Large intestine (tissue), 3 donors: ENCODE data around the gene GBX1. TPM values are rescaled to one million over a fixed set of nuclear protein-coding genes. Genes with fewer than 3 reads are reported as not detected.

ENCODE experiments used
- DNase-seq, 2 donors: peaks; one replicate each; pipeline versions ENCODE4 v3.0.0 to v3.0.0-alpha.2; 2013
- H3K27ac ChIP-seq: one replicate; pipeline ENCODE4 v1.5.1; 2013; ENCODE audit warnings: low read length
- H3K27me3 ChIP-seq: 2 replicates; pipeline ENCODE4 v1.6.1; 2013; ENCODE audit warnings: low read length; ENCODE audit not compliant: control insufficient read depth, insufficient read depth
- H3K36me3 ChIP-seq: 2 replicates; pipeline ENCODE4 v1.6.1; 2013; ENCODE audit warnings: low read length; ENCODE audit not compliant: control insufficient read depth, insufficient read depth
- H3K4me1 ChIP-seq: one replicate; pipeline ENCODE4 v1.6.1; 2013; ENCODE audit warnings: low read length; ENCODE audit not compliant: control insufficient read depth, insufficient read depth
- H3K4me3 ChIP-seq: one replicate; pipeline ENCODE4 v1.5.1; 2013; ENCODE audit warnings: low read length
- H3K9me3 ChIP-seq: one replicate; pipeline ENCODE4 v1.6.1; 2013; ENCODE audit warnings: mild to moderate bottlenecking, low read depth, low read length, moderate library complexity; ENCODE audit not compliant: control insufficient read depth
- WGBS: methylation state at CpG from one replicate; pipeline ENCODE4 v1.1.5; 2013; ENCODE audit warnings: low lambda C conversion rate; ENCODE audit not compliant: insufficient coverage; 5-methylcytosine and 5-hydroxymethylcytosine counted together
- polyA plus RNA-seq: library from polyadenylated mRNA; unstranded; fragments of 120-200 nt; gene quantifications from one replicate; pipeline ENCODE4 v1.2.1, GENCODE V29; 2013

GBX1 gene
- polyA plus RNA-seq, 1 donor: 0.07 TPM

GRCh38 chr7:151131592-151132293 lies 35.8 kb downstream of the GBX1 start:
- no peak for DNase-seq
- Histone ChIP-seq H3K27ac (no peak overlapping the region), H3K9me3 (peaks cover 25% of the 10 kb centered on the region), H3K4me3 (no peak overlapping the region), H3K27me3 (no peaks in the 10 kb centered on the region), H3K4me1 (peaks cover 11% of the 10 kb centered on the region), H3K36me3 (peaks cover 84% of the 10 kb centered on the region)
- WGBS: no CpG with 5 or more reads among the region's 19 CpGs

GRCh38 chr7:151131224-151131591 lies 36.3 kb downstream of the GBX1 start:
- DNase-seq: no peak
- Histone ChIP-seq H3K27me3 (no peaks in the 10 kb centered on the region), H3K4me3 (no peak overlapping the region), H3K4me1 (peaks cover 12% of the 10 kb centered on the region), H3K36me3 (peaks cover 79% of the 10 kb centered on the region), H3K27ac (no peak overlapping the region), H3K9me3 (peaks cover 25% of the 10 kb centered on the region)
- WGBS: 50% methylated on average over 2 of the region's 13 CpGs

- peaks cover 25% of the 10 kb centered on the region for H3K9me3 ChIP-seq
- peaks cover 75% of the 10 kb centered on the region for H3K36me3 ChIP-seq
- H3K4me1 ChIP-seq: peaks cover 14% of the 10 kb centered on the region
- WGBS: no CpG with 5 or more reads among the region's 17 CpGs
- no peaks in the 10 kb centered on the region for H3K27me3 ChIP-seq
- no peak overlapping the region for H3K4me3 ChIP-seq
- no peak overlapping the region for H3K27ac ChIP-seq
- no peak for DNase-seq
Measured at GRCh38 chr7:151130741-151131157, 36.7 kb downstream of the GBX1 start.

- no CpG with 5 or more reads among the region's 9 CpGs for WGBS
- H3K9me3 ChIP-seq: peaks cover 25% of the 10 kb centered on the region
- peaks cover 20% of the 10 kb centered on the region for H3K4me1 ChIP-seq
- no peak overlapping the region for H3K4me3 ChIP-seq
- DNase-seq: no peak
- H3K27ac ChIP-seq: peak overlapping the region; percentile 63
- peaks cover 70% of the 10 kb centered on the region for H3K36me3 ChIP-seq
- H3K27me3 ChIP-seq: no peaks in the 10 kb centered on the region
Measured at GRCh38 chr7:151129960-151130591, 37.4 kb downstream of the GBX1 start.

GRCh38 chr7:151129117-151129959 lies 38.2 kb downstream of the GBX1 start:
- WGBS: no CpG with 5 or more reads among the region's 28 CpGs
- peak; percentile 59 to 85 for DNase-seq
- Histone ChIP-seq H3K4me3 (no peak overlapping the region), H3K9me3 (peaks cover 25% of the 10 kb centered on the region), H3K27me3 (no peaks in the 10 kb centered on the region), H3K27ac (peak overlapping the region; percentile 63), H3K4me1 (peaks cover 22% of the 10 kb centered on the region), H3K36me3 (peaks cover 68% of the 10 kb centered on the region)

GRCh38 chr7:151128716-151129115 lies 38.8 kb downstream of the GBX1 start:
- peaks cover 25% of the 10 kb centered on the region for H3K9me3 ChIP-seq
- H3K27me3 ChIP-seq: no peaks in the 10 kb centered on the region

GRCh38 chr7:151128144-151128543 lies 39.4 kb downstream of the GBX1 start:
- Histone ChIP-seq H3K27me3 (no peaks in the 10 kb centered on the region), H3K9me3 (peaks cover 23% of the 10 kb centered on the region), H3K36me3 (peaks cover 68% of the 10 kb centered on the region), H3K27ac (no peak overlapping the region), H3K4me3 (no peak overlapping the region), H3K4me1 (peaks cover 22% of the 10 kb centered on the region)
- no peak for DNase-seq
- WGBS: no CpG with 5 or more reads among the region's 14 CpGs

More at GRCh38 chr7:151128716-151129115, 38.8 kb downstream of the GBX1 start:
- Histone ChIP-seq H3K27ac (no peak overlapping the region), H3K36me3 (peaks cover 67% of the 10 kb centered on the region), H3K4me3 (no peak overlapping the region), H3K4me1 (peaks cover 22% of the 10 kb centered on the region)
- DNase-seq: no peak
- no CpG with 5 or more reads among the region's 8 CpGs for WGBS

- Histone ChIP-seq H3K4me3 (no peak overlapping the region), H3K27me3 (no peaks in the 10 kb centered on the region), H3K27ac (no peak overlapping the region), H3K36me3 (peaks cover 59% of the 10 kb centered on the region), H3K4me1 (peaks cover 22% of the 10 kb centered on the region), H3K9me3 (peaks cover 15% of the 10 kb centered on the region)
- DNase-seq: no peak
- no CpG with 5 or more reads among the region's 19 CpGs for WGBS
Measured at GRCh38 chr7:151126491-151127137, 40.9 kb downstream of the GBX1 start.

- Histone ChIP-seq H3K27me3 (no peaks in the 10 kb centered on the region), H3K36me3 (peaks cover 58% of the 10 kb centered on the region), H3K9me3 (peaks cover 9% of the 10 kb centered on the region), H3K4me1 (peaks cover 22% of the 10 kb centered on the region), H3K4me3 (peak overlapping the region; percentile 48), H3K27ac (no peak overlapping the region)
- DNase-seq: peak in 1 of 2 donors; percentile 52
- WGBS: no CpG with 5 or more reads among the region's 58 CpGs
Measured at GRCh38 chr7:151125846-151126481, 41.5 kb downstream of the GBX1 start.
